WTC11 (cell line): ENCODE data around the gene ZNF526. TPM values are rescaled to one million over a fixed set of nuclear protein-coding genes. Genes with fewer than 3 reads are reported as not detected.

Experiments
- ATAC-seq: fragments of 200-7000 bp; cut with Tn5 transposase; 2 replicates; pipeline ENCODE4 v1.10.0; 2021; ENCODE audit warnings: mild to moderate bottlenecking, moderate library complexity
- CTCF ChIA-PET: fragments of 300-600 bp; sonication (Branson Sonifier 250); formaldehyde crosslinking; loops from one replicate; lab custom pipeline; 2021; ENCODE audit warnings: antibody characterized with exemption; lab: Charles Lee
- POLR2A ChIA-PET: fragments of 350-600 bp; sonication (Branson Sonifier 250); formaldehyde crosslinking; loops from one replicate; lab custom pipeline; 2021; ENCODE audit warnings: antibody characterized with exemption; lab: Charles Lee
- DNase-seq: peaks from one replicate; pipeline ENCODE4 v3.0.0; 2021; ENCODE audit warnings: low spot score
- H3K27ac Mint-ChIP-seq: 2 replicates; pipeline ENCODE4 v1.8.0; 2021; ENCODE audit warnings: mixed read lengths
- H3K27me3 Mint-ChIP-seq: 2 replicates; pipeline ENCODE4 v1.8.0; 2021; ENCODE audit warnings: low read depth, mild to moderate bottlenecking, moderate library complexity, mixed read lengths
- H3K36me3 Mint-ChIP-seq: 2 replicates; pipeline ENCODE4 v1.8.0; 2021; ENCODE audit warnings: mixed read lengths
- H3K4me1 Mint-ChIP-seq: 2 replicates; pipeline ENCODE4 v1.8.0; 2022; ENCODE audit warnings: mixed read lengths
- H3K4me3 Mint-ChIP-seq: 2 replicates; pipeline ENCODE4 v1.8.0; 2021; ENCODE audit warnings: mild to moderate bottlenecking, moderate library complexity, mixed read lengths
- H3K9me3 Mint-ChIP-seq: 2 replicates; pipeline ENCODE4 v1.8.0; 2021; ENCODE audit warnings: mixed read lengths
- OVOL2 ChIP-seq: fragments of 250-450 bp; sonication (Bioruptor Pico); IDR thresholded peaks from 2 replicates; pipeline ENCODE4 v1.9.0; 2021; ENCODE audit warnings: mild to moderate bottlenecking, borderline replicate concordance
- SOX15 ChIP-seq: fragments of 250-450 bp; sonication (Bioruptor Pico); IDR thresholded peaks from 2 replicates; pipeline ENCODE4 v1.9.0; 2021; ENCODE audit warnings: mild to moderate bottlenecking
- TCF7 ChIP-seq: sonication (generic); formaldehyde crosslinking; IDR thresholded peaks from 2 replicates; pipeline ENCODE4 v1.8.0; 2022; ENCODE audit warnings: mild to moderate bottlenecking, low read depth, missing genetic modification reagents, moderate library complexity
- TEAD4 ChIP-seq: sonication (generic); formaldehyde crosslinking; IDR thresholded peaks from 2 replicates; pipeline ENCODE4 v1.8.0; 2022; ENCODE audit warnings: mild to moderate bottlenecking, missing genetic modification reagents
- ZBTB21 ChIP-seq: sonication (generic); formaldehyde crosslinking; IDR thresholded peaks from 2 replicates; pipeline ENCODE4 v1.8.1; 2023; ENCODE audit warnings: mild to moderate bottlenecking, missing genetic modification reagents, borderline replicate concordance
- ZNF219 ChIP-seq: sonication (generic); formaldehyde crosslinking; IDR thresholded peaks from 2 replicates; pipeline ENCODE4 v1.8.0; 2023; ENCODE audit warnings: missing genetic modification reagents, mild to moderate bottlenecking, borderline replicate concordance
- ZNF263 ChIP-seq: sonication (generic); formaldehyde crosslinking; IDR thresholded peaks from 2 replicates; pipeline ENCODE4 v1.8.1; 2022; ENCODE audit warnings: low read depth, mild to moderate bottlenecking, moderate library complexity, missing genetic modification reagents
- ZNF512 ChIP-seq: sonication (generic); formaldehyde crosslinking; IDR thresholded peaks from 2 replicates; pipeline ENCODE4 v1.8.1; 2022; ENCODE audit warnings: missing genetic modification reagents, borderline replicate concordance
- ZNF532 ChIP-seq: fragments of 250-450 bp; sonication (Bioruptor Pico); IDR thresholded peaks from 2 replicates; pipeline ENCODE4 v1.9.0; 2021; ENCODE audit warnings: mild to moderate bottlenecking, borderline replicate concordance
- ZNF671 ChIP-seq: fragments of 250-450 bp; sonication (Bioruptor Pico); IDR thresholded peaks from 2 replicates; pipeline ENCODE4 v1.8.0; 2021; ENCODE audit warnings: mild to moderate bottlenecking
- total RNA-seq: library from RNA; stranded (reverse); gene quantifications from 3 replicates; pipeline ENCODE4 v1.2.3, GENCODE V29; 2021
- TF ChIP-seq, protein P1 (sequence below): sonication (generic); formaldehyde crosslinking; IDR thresholded peaks from 2 replicates; pipeline ENCODE4 v1.8.0; 2022; ENCODE audit warnings: mild to moderate bottlenecking, missing genetic modification reagents

ZNF526 gene
- total RNA-seq, 1 experiment from 2014 or later, result 18.3 TPM

DNA sequence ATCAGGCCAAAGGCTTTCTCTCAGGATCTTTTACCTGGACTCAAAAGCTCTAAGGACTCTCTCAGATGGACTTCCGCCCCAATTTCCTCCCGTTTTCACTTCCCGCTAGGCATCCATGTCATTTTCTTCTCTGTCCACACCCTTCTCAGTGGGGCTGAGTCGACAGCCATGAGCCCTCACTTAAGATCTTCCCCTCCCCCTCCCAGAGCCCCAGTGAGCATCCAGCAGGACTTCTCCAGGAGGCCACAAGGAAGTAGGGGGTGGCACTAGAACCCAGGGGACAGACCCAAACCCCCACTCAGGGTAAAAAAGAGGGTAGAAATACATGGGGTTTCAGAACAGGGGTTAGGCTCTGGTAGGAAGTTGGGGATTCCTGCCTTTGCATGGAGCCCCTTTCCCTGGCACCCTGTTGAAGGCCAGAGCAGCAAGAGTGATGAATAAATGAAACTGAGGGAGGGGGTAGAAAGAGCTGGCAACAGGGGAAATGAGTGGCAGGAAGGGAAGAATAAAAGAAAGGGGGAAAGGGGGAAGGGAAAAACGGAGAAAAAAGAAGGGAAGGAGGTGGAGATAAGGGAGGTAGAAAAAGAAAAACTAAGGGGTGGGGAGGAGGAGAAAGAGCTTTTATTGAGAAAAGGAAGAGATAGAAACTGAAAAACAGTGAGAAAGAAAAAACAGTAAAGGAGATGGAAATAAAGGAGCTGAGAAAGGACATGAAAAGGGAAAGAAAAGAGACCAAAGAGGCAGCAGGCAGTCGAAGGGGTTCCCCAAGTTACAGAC is 45.0 kb upstream of the ZNF526 start:
- no peak overlapping the region for H3K27ac Mint-ChIP-seq
- POLR2A ChIA-PET, result no interaction called here
- no peaks in the 10 kb centered on the region for H3K36me3 Mint-ChIP-seq
- DNase-seq (no peak), ATAC-seq (no peak)
- TF ChIP-seq ZNF219 (CRISPR knock-in tag) (no peak), ZNF512 (CRISPR knock-in tag) (peak; percentile 24; the same call in 1 of the 2 replicates), OVOL2 (CRISPR knock-in tag) (no peak)
- TF ChIP-seq, protein P1, sequence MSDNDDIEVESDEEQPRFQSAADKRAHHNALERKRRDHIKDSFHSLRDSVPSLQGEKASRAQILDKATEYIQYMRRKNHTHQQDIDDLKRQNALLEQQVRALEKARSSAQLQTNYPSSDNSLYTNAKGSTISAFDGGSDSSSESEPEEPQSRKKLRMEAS (CRISPR knock-in tag), result no peak
- H3K4me1 Mint-ChIP-seq, result peaks cover 18% of the 10 kb centered on the region
- H3K4me3 Mint-ChIP-seq, result peak overlapping the region; percentile 79
- no peaks in the 10 kb centered on the region for H3K9me3 Mint-ChIP-seq
- CTCF ChIA-PET, result interaction anchor here (0.6 to 3.2 kb wide), 16 partner anchors 10 to 163 kb away, joined by 3 to 50 read pairs (median 8); partner anchors contain the start of genes GSK3A and POU2F2
- H3K27me3 Mint-ChIP-seq, result peaks cover 38% of the 10 kb centered on the region

DNA sequence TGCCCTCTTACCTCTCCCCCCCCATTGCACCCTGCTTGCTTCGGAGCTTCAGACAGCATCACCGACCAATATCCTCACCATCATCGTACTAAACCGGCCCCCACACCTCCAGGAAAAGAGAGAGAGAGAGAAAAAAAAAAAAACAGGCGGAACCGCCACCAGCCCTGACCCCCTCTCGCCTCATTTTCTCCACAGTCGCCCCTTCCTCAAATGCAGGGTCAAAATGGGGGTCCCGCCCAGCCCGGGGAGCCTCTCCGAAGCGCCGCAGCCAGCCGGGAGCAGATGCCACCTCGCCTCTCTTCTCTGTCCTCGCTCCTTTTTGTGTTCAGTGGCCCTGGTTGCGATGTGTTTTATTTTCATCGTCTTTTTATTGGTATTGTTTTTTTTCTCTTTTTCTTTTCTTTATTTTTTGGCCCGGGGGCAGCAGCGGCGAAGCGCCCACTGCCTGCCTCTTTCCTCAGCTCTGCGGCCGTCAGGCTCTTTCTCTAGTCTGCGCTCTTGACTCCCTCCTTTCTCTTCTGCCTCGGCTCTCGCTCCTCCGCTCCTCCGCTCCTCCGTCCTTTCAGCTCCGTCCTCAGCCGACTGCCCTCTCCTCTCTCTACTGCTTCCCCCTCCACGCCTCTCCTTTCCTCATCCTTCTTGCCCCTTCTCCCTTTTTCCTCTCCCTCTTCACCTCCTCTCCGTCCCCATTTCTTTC is 44.0 kb upstream of the ZNF526 start:
- Mint-ChIP-seq H3K4me3 (peak overlapping the region; percentile 79), H3K9me3 (no peaks in the 10 kb centered on the region), H3K27me3 (peaks cover 38% of the 10 kb centered on the region), H3K36me3 (no peaks in the 10 kb centered on the region), H3K4me1 (peaks cover 18% of the 10 kb centered on the region)
- ATAC-seq, result peak; percentile 27
- ChIA-PET POLR2A (interaction anchor here (1.1 kb wide), 2 partner anchors 43 to 62 kb away, joined by 3 to 6 read pairs; no protein-coding TSS in a partner anchor), CTCF (interaction anchor here (0.6 to 3.2 kb wide), 35 partner anchors 9 to 423 kb away, joined by 3 to 50 read pairs (median 5); partner anchors contain the start of genes ERF, GSK3A, POU2F2 and RABAC1)
- no peak for TF ChIP-seq TEAD4 (CRISPR knock-in tag)
- TF ChIP-seq ZNF263 (CRISPR knock-in tag), result peak; percentile 53; the same call in 1 of the 2 replicates
- TF ChIP-seq TCF7 (CRISPR knock-in tag), result no peak
- TF ChIP-seq SOX15 (CRISPR knock-in tag), result no peak
- no peak for TF ChIP-seq ZNF671
- TF ChIP-seq ZNF532, result no peak
- TF ChIP-seq ZNF512 (CRISPR knock-in tag), result no peak
- TF ChIP-seq ZBTB21 (CRISPR knock-in tag), result no peak
- TF ChIP-seq, all 79 proteins: peak for 1
- peak; percentile 42 for DNase-seq
- H3K27ac Mint-ChIP-seq, result no peak overlapping the region
